ENCODE data around the gene OR1N2. TPM values are rescaled to one million over a fixed set of nuclear protein-coding genes. Genes with fewer than 3 reads are reported as not detected.

Gene OR1N2
- total and polyA plus RNA-seq, 2 of the 8 experiments (the other 6 are each of a cell fraction or from before 2014, with no cell fraction given) = not detected

GRCh38 chr9:122526602-122527001, 26.3 kb upstream of the OR1N2 start (continued):
- no peak for TF ChIP-seq CHD7 (IDR thresholded peaks at IDR 0.05; ENCODE audit: insufficient replicate concordance, low read length)
- no peak for TF ChIP-seq USF2 (IDR thresholded peaks at IDR 0.05; ENCODE audit: low read length)
- TF ChIP-seq RFX5 (IDR thresholded peaks at IDR 0.05; ENCODE audit: borderline replicate concordance, low read depth, low read length) = no peak
- TF ChIP-seq BRCA1 (IDR thresholded peaks at IDR 0.05; ENCODE audit: low read depth, low read length) = no peak
- no peak for TF ChIP-seq CHD1 (IDR thresholded peaks at IDR 0.05; ENCODE audit: low read depth, low read length)
- no peak for TF ChIP-seq KDM5A (IDR thresholded peaks at IDR 0.05; ENCODE audit: low read length)
- no peak for TF ChIP-seq MAX (IDR thresholded peaks at IDR 0.05)

Measured in H1 (cell line).